22Rv1 (cell line): ENCODE measurements around the gene WWOX.

ENCODE experiments used
- ZFX ChIP-seq: fragments of 450-650 bp; IDR thresholded peaks from 2 replicates; pipeline ENCODE4 v1.6.1; 2017; ENCODE audit warnings: antibody characterized with exemption, borderline replicate concordance
- TF ChIP-seq, protein P1 (sequence below): fragments of 450-650 bp; IDR thresholded peaks from 2 replicates; pipeline ENCODE4 v1.5.1; 2017; ENCODE audit warnings: mild to moderate bottlenecking

- TF ChIP-seq, protein P1, sequence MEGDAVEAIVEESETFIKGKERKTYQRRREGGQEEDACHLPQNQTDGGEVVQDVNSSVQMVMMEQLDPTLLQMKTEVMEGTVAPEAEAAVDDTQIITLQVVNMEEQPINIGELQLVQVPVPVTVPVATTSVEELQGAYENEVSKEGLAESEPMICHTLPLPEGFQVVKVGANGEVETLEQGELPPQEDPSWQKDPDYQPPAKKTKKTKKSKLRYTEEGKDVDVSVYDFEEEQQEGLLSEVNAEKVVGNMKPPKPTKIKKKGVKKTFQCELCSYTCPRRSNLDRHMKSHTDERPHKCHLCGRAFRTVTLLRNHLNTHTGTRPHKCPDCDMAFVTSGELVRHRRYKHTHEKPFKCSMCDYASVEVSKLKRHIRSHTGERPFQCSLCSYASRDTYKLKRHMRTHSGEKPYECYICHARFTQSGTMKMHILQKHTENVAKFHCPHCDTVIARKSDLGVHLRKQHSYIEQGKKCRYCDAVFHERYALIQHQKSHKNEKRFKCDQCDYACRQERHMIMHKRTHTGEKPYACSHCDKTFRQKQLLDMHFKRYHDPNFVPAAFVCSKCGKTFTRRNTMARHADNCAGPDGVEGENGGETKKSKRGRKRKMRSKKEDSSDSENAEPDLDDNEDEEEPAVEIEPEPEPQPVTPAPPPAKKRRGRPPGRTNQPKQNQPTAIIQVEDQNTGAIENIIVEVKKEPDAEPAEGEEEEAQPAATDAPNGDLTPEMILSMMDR = no peak
- no peak for TF ChIP-seq ZFX
Measured at GRCh38 chr16:78469787-78470186, 370.3 kb downstream of the WWOX start.
